Karpas-422 (cell line): ENCODE results near the gene IFT22. TPM values are rescaled to one million over a fixed set of nuclear protein-coding genes. Genes with fewer than 3 reads are reported as not detected.
"Not testable (repeated sequence)": the region's sequence is repeated elsewhere in the genome, so short reads cannot be mapped to it uniquely, and the experiment has no call there.

ENCODE experiments used
- DNase-seq: peaks from one replicate; pipeline ENCODE4 v3.0.0-alpha.2; 2015
- H2AFZ ChIP-seq: fragments of 200-600 bp; sonication (generic); 2 replicates; pipeline ENCODE4 v1.6.1; 2014; ENCODE audit warnings: antibody characterized with exemption, low read length, mixed read lengths
- H3K27ac ChIP-seq: fragments of 200-600 bp; sonication (generic); 2 replicates; pipeline ENCODE4 v1.5.1; 2014; ENCODE audit warnings: mild to moderate bottlenecking, low read length, moderate library complexity
- H3K27me3 ChIP-seq: fragments of 200-600 bp; sonication (generic); 2 replicates; pipeline ENCODE4 v1.6.1; 2014; ENCODE audit warnings: low read length, mixed read lengths
- H3K36me3 ChIP-seq: fragments of 200-600 bp; sonication (generic); 2 replicates; pipeline ENCODE4 v1.6.1; 2014; ENCODE audit warnings: low read length, mixed read lengths; ENCODE audit not compliant: insufficient read depth
- H3K4me1 ChIP-seq: fragments of 200-600 bp; sonication (generic); 2 replicates; pipeline ENCODE4 v1.6.1; 2014; ENCODE audit warnings: mild to moderate bottlenecking, low read length, mixed read lengths
- H3K4me2 ChIP-seq: fragments of 200-600 bp; sonication (generic); 2 replicates; pipeline ENCODE4 v1.6.1; 2014; ENCODE audit warnings: low read length, low read depth, mild to moderate bottlenecking; ENCODE audit not compliant: poor library complexity, severe bottlenecking
- H3K4me3 ChIP-seq: fragments of 200-600 bp; sonication (generic); 2 replicates; pipeline ENCODE4 v1.5.1; 2014; ENCODE audit warnings: mild to moderate bottlenecking, antibody characterized with exemption, low read length, mixed read lengths
- H3K79me2 ChIP-seq: fragments of 200-600 bp; sonication (generic); 2 replicates; pipeline ENCODE4 v1.6.1; 2014; ENCODE audit warnings: mild to moderate bottlenecking, low read length, mixed read lengths
- H3K9ac ChIP-seq: fragments of 200-600 bp; sonication (generic); 2 replicates; pipeline ENCODE4 v1.6.0; 2014; ENCODE audit warnings: low read length
- H3K9me2 ChIP-seq: fragments of 200-600 bp; sonication (generic), shearing (Covaris generic); replicated peaks from 2 replicates; pipeline ENCODE4 v1.6.0; 2014; ENCODE audit warnings: mild to moderate bottlenecking, low read length, moderate library complexity; ENCODE audit not compliant: insufficient read depth
- H3K9me3 ChIP-seq: fragments of 300-700, 200-600 bp; sonication (generic); 2 replicates; pipeline ENCODE4 v1.6.1; 2014; ENCODE audit warnings: low read length, mixed read lengths
- H4K20me1 ChIP-seq: fragments of 200-600 bp; sonication (generic); 2 replicates; pipeline ENCODE4 v1.6.1; 2014; ENCODE audit warnings: mild to moderate bottlenecking, antibody characterized with exemption, low read length, low read depth; ENCODE audit not compliant: insufficient read depth
- total RNA-seq: library from RNA; depleted of rRNA; stranded (reverse); fragments of >200 nt; shearing (Covaris generic); gene quantifications from 2 replicates; pipeline ENCODE4 v1.2.3, GENCODE V29; 2014; ENCODE audit warnings: low replicate concordance

The IFT22 gene
- total RNA-seq, 1 experiment from 2014 or later, result 39.1 TPM

DNA sequence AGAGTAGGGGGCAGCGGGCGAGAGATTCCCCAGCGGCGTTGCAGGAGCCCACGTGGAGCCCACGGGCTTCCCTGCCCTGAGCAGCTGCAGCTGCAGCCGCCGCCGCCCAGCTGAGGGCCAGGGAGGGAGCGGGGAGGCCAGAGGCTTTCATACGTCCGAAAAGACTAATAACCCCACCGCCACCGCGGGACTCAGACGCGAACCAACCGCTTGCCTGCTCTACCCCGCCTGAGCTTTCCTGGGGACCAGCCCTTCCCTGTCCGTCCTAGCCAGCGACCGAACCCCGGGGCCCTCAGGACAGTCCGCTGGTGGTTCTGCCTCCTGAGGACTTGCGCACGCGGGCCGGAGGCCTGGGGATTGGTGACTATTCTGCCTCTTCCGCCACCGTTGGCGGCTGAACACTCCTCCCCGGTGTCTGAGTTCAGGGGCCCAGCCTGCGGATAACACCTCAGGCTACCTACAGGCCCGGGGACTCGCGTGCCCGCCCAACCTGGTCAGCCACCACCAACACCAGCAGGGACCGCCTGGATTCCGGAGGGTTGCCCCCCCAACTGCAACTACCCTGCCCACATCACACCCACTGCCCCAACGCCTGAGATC, 18.4 kb downstream of the IFT22 start:
- H3K9ac ChIP-seq, result no peak overlapping the region
- H3K27me3 ChIP-seq, result no peaks in the 10 kb centered on the region
- H3K36me3 ChIP-seq, result no peaks in the 10 kb centered on the region
- no peak overlapping the region for H3K27ac ChIP-seq
- H2AFZ ChIP-seq, result no peak overlapping the region
- H3K9me3 ChIP-seq, result peaks cover 7% of the 10 kb centered on the region
- H3K79me2 ChIP-seq, result no peaks in the 10 kb centered on the region
- H3K4me2 ChIP-seq, result no peak overlapping the region
- H3K4me3 ChIP-seq, result no peak overlapping the region
- H3K9me2 ChIP-seq, result no peaks in the 10 kb centered on the region
- DNase-seq, result no peak
- H3K4me1 ChIP-seq, result no peaks in the 10 kb centered on the region
- H4K20me1 ChIP-seq, result no peaks in the 10 kb centered on the region

DNA sequence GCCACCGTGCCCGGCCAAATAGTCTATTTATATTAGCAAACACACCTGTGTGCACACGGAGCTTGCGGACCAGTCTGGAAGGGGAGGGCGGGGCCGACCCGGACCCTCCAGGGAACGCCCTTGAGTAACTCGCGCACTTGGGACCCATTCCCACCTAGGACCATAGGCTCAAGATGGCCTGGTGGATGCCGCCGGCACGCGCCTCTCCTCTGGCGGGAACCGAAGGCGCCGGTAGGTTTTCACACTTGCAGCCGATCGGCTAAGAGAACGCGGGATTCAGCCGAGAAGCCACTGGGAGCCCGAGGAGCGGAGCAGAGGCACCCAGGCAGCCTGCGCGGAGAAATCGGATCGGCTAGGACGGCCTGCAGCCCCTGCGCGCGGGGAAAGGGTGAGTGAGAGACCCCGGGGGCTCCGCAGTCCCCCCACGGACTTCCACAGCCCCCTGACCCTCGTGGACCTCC, 18.9 kb downstream of the IFT22 start:
- Histone ChIP-seq H2AFZ (no peak overlapping the region), H3K9me3 (peaks cover 7% of the 10 kb centered on the region), H4K20me1 (no peaks in the 10 kb centered on the region), H3K36me3 (no peaks in the 10 kb centered on the region), H3K79me2 (no peaks in the 10 kb centered on the region), H3K4me1 (no peaks in the 10 kb centered on the region), H3K9ac (no peak overlapping the region), H3K4me2 (no peak overlapping the region), H3K4me3 (no peak overlapping the region), H3K9me2 (no peaks in the 10 kb centered on the region), H3K27ac (no peak overlapping the region), H3K27me3 (no peaks in the 10 kb centered on the region)
- DNase-seq, result no peak

DNA sequence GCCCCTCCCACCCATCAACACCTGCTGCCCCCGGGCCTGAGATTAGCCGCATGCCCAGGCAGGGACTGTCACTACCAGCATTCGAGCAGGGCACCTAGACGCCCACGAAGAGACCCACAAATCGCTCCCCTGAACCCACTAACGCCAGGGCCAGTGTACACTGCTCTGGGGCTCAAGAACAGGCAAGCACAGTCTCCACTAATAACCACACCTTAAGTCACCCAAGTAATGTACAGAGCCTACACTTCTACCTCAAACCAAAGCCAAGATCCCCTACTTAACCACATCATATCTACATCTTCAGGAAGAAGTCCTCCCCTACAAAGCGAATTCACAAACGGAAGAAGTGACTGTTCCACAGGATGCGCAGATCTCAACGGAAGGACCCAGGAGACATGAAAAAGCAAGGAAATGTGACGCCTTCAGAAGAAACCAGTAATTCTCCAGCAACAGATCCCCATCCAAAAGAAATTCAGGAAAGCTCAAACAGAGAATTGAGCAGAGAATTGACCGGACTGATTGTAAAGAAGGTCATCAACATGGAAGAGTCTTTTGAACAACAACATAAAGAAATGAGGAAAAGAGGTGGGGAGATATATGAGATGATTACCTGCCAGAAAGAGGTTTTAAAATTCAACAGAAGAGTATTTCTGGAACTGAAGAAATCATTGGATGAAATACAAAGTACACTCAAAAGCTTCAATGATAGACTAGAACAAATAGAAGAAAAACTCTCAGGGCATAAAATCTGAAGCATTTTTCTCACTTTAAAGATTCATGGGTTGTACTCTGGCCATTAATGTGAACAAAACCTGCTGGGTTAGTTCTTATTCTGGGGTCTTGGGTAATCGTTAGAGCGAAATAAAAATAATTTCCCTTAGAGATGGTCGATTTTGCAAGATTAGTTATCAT, 20.9 kb downstream of the IFT22 start:
- H3K79me2 ChIP-seq, result no peaks in the 10 kb centered on the region
- peaks cover 7% of the 10 kb centered on the region for H3K9me3 ChIP-seq

DNA sequence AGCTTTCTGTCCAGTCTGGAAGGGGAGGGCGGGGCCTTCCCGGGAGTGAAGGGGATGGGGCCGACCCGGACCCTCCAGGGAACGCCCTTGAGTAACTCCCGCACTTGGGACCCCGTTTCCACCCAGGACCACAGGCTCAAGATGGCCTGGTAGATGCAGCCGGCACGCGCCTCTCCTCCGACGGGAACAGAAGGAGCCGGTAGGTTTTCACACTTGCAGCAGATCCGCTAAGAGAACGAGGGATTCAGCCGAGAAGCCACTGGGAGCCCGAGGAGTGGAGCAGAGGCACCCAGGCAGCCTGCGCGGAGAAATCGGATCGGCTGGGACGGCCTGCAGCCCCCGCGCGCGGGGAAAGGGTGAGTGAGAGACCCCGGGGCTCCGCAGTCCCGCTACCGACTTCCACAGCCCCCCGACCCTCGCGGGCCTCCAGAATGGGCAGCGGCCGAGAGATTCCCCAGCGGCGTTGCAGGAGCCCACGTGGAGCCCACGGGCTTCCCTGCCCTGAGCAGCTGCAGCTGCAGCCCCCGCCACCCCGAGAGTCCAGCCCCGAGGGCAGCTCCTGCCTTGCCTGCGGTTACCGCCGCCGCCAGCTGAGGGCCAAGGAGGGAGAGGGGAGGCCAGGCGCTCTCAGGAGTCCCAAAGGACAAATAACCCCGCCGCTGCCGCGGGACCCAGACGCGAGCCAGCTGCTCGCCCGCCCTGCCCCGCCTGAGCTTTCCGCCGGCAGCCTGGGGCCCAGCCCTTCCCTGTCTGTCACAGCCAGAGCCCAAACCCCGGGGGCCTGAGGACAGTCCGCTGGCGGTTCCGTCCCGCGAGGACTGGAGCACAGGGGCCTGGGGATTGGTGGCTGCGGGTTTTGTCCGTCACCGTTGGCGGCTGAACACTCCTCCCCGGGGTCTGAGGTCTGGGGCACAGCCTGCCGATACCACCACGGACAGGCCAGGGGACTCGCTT, 21.8 kb downstream of the IFT22 start:
- H3K79me2 ChIP-seq, result no peaks in the 10 kb centered on the region
- no peak overlapping the region for H3K27ac ChIP-seq
- no peaks in the 10 kb centered on the region for H3K36me3 ChIP-seq
- H3K27me3 ChIP-seq, result no peaks in the 10 kb centered on the region
- H3K9me3 ChIP-seq, result peaks cover 7% of the 10 kb centered on the region
- H3K4me3 ChIP-seq, result no peak overlapping the region
- DNase-seq, result no peak
- no peak overlapping the region for H3K9ac ChIP-seq
- H3K9me2 ChIP-seq, result no peaks in the 10 kb centered on the region
- no peaks in the 10 kb centered on the region for H3K4me1 ChIP-seq
- H3K4me2 ChIP-seq, result no peak overlapping the region
- no peak overlapping the region for H2AFZ ChIP-seq
- no peaks in the 10 kb centered on the region for H4K20me1 ChIP-seq

More for the DNA sequence above, 20.9 kb downstream of the IFT22 start:
- Histone ChIP-seq H3K36me3 (no peaks in the 10 kb centered on the region), H3K9ac (no peak overlapping the region), H3K27me3 (no peaks in the 10 kb centered on the region), H3K4me3 (no peak overlapping the region), H3K4me1 (no peaks in the 10 kb centered on the region), H3K9me2 (no peaks in the 10 kb centered on the region), H3K27ac (no peak overlapping the region), H3K4me2 (no peak overlapping the region), H4K20me1 (no peaks in the 10 kb centered on the region), H2AFZ (no peak overlapping the region)
- no peak for DNase-seq

DNA sequence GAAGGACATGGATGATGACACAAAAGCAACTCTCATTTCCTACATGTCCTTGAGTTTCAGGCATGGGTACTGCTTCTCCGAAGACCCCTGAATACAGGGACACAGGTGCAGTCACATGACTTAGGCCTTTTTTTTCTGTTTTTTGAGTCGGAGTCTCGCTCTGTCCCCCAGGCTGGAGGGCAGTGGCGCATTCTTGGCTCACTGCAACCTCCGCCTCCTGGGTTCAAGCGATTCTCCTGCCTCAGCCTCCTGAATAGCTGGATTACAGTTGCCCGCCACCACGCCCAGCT, 26.8 kb downstream of the IFT22 start:
- Histone ChIP-seq H3K27me3 (no peaks in the 10 kb centered on the region), H3K9ac (no peak overlapping the region)

DNA sequence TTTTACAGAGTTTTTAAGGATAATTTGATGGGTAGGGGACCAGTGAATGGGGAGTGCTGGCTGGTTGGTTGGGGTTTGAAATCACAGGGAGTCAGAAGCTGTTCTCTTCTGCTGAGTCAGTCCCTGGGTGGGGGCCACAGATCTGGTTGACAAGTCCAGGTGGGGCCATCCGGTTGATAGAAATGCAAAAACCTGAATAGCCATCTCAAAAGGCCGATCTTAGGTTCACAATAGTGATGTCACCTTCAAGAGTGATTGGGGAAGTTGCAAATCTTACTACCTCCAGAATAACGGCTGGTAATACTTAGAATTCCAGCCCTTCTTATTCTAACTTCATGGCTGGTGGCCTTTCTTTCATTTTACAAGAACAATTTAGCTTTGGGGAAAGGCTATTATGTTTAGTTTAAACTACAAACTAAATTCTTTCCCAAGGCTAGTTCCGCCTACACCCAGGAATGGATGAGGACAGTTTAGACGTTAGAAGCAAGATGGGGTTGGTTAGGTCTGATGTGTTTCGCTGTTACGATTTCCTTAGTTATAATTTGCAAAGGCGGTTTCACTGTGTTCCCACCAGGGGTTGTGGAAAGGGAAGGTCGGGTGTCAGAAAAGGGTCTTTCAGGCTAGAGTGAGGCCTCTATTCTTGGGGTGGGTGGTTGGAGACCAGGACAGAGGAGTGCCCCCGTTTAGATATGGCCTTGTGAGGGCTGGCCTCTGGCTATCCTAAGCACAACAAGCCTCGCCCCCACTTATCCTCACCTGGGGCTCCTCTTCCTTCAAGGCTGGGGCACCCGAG, 27.4 kb downstream of the IFT22 start:
- no peak for DNase-seq
- H3K27me3 ChIP-seq, result no peaks in the 10 kb centered on the region
- no peaks in the 10 kb centered on the region for H3K9me2 ChIP-seq

More for the DNA sequence above, 26.8 kb downstream of the IFT22 start:
- H3K4me1 ChIP-seq, result peaks cover 4% of the 10 kb centered on the region
- H2AFZ ChIP-seq, result no peak overlapping the region
- H3K79me2 ChIP-seq, result no peaks in the 10 kb centered on the region
- H3K27ac ChIP-seq, result no peak overlapping the region
- H4K20me1 ChIP-seq, result no peaks in the 10 kb centered on the region
- no peak for DNase-seq
- no peaks in the 10 kb centered on the region for H3K9me3 ChIP-seq
- no peaks in the 10 kb centered on the region for H3K36me3 ChIP-seq
- H3K9me2 ChIP-seq, result no peaks in the 10 kb centered on the region
- no peak overlapping the region for H3K4me2 ChIP-seq
- H3K4me3 ChIP-seq, result no peak overlapping the region

DNA sequence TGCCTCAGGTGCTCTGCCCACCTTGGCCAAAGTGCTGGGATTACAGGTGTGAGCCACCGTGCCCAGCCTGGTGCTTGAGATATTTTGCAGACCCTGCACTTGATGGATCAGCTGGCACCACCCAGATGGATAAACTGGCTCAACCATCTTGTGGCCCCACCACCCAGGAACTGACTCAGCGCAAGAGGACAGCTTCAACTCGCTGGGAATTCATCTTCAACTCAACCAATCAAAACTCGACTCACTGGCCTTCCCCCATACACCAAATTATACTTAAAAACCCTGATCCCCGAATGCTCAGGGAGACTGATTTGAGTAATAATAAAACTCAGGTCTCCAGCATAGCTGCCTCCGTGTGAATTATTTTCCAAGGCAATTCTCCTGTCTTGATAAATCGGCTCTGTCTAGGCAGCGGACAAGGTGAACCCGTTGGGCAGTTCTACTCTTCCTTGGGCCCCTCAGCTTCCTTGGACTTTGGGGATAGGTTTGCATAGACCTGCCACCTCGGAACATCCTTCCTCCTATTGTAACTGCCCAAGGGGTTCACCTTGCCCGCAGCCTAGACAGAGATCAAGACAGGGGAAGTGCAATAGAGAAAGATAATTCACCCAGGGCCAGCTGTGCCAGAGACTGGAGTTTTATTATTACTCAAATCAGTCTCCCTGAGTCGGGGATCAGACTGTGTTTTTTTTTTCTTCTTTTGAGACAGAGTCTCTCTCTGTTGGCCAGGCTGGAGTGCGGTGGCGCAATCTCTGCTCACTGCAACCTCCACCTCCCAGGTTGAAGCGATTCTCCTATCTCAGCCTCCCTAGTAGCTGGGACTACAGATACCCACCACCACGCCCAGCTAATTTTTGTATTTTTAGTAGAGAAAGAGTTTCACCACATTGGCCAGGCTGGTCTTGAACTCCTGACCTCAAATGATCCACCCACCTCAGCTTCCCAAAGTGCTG, 28.3 kb downstream of the IFT22 start:
- H3K4me2 ChIP-seq, H3K27me3 ChIP-seq, H3K79me2 ChIP-seq: not testable (repeated sequence)

More for the DNA sequence above, 27.4 kb downstream of the IFT22 start:
- H3K9ac ChIP-seq, result no peak overlapping the region
- H3K36me3 ChIP-seq, result no peaks in the 10 kb centered on the region
- H3K27ac ChIP-seq, result no peak overlapping the region
- no peaks in the 10 kb centered on the region for H3K9me3 ChIP-seq
- H3K79me2 ChIP-seq, result no peaks in the 10 kb centered on the region
- H3K4me2 ChIP-seq, result no peak overlapping the region
- H2AFZ ChIP-seq, result no peak overlapping the region
- no peak overlapping the region for H3K4me3 ChIP-seq
- peaks cover 7% of the 10 kb centered on the region for H3K4me1 ChIP-seq
- H4K20me1 ChIP-seq, result no peaks in the 10 kb centered on the region

More for the DNA sequence above, 28.3 kb downstream of the IFT22 start:
- not testable (repeated sequence) for H3K4me3 ChIP-seq, H3K9me2 ChIP-seq, DNase-seq, H3K4me1 ChIP-seq, H4K20me1 ChIP-seq, H3K9me3 ChIP-seq, H3K27ac ChIP-seq, H3K36me3 ChIP-seq, H3K9ac ChIP-seq, H2AFZ ChIP-seq
